Measurements from ENCODE around the gene NKD1.

The NKD1 gene

GRCh38 chr16:50616386-50616785 lies 68.2 kb downstream of the NKD1 start:
- no peak for DNase-seq

- DNase-seq: no peak
These were observed 68.9 kb downstream of the NKD1 start for GRCh38 chr16:50616883-50617645.

GRCh38 chr16:50617646-50618184 lies 69.5 kb downstream of the NKD1 start:
- DNase-seq: no peak

- no peak for DNase-seq
These were observed 70.2 kb downstream of the NKD1 start for GRCh38 chr16:50618238-50618918.

- DNase-seq: no peak
These were observed 71.7 kb downstream of the NKD1 start for GRCh38 chr16:50619702-50620491.

- no peak for DNase-seq
These were observed 72.7 kb downstream of the NKD1 start for GRCh38 chr16:50620646-50621451.

DNA sequence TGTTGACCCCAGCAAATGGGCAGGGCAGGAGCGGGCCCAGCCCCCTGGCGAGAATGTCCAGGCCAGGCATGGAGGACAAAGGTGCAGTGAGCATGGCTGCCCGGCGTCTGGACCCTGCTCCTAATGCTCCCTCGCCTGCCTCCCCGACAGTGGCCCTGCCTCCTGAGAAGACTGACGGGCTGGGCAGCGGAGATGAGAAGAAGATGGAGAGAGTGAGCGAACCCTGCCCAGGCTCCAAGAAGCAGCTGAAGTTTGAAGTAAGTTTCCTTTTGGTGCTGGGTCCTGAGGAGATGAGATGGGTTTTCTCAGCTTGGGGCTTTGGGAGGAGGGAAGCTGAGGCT lies 73.2 kb downstream of the NKD1 start:
- no peak for DNase-seq

DNA sequence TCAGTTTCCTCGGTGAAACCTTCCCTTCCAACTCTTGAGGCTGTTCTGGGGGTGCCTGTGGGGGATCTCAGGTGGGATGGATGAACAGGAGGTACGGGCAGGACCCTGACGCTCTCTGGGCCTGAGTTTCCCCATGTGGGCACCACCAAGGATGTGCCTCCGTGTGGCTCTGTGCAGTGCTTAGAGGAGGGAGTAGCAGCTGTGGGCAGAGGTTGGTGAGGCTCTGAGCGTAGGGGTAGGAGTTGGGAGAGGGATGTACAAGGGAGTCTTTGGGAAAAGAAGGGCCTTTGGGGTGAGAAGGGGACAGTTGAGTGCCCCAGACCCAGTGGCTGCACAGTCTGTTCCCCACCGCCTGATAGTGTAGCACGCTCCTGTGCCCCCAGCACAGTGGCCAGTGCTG lies 73.8 kb downstream of the NKD1 start:
- no peak for DNase-seq

DNA sequence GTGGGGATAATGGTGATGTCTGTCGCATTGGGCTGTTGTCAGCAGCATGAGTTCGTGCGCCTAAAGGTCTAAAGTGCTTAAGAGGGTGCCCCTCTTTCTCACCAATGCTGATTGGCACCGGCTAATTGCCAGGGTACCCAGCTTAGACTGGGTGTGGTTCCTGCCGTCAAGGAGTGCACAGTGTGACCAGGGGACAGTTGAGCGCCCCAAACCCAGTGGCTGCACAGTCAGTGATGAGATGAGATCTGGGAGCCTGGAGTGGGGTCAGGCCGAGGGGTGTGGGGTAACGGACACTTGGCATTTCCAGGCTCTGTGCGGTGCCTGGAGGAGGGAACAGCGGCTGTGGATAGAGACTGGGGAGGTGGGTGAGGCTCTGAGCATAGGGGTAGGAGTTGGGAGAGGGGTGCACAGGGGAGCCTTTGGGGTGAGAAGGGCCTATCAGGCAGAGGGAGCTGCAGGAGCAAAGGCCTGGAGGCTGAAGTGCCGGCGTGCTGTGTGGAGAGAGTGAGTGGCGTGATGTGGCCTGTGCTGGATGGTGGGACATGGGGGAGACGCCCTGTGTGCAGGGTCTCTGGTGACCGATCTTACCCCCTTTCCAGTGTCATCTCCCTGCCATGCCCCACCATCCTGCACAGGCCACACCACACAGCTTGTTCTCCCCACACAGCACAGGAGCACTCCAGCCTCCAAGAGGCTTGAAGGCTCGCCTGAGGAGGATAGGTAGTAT lies 74.6 kb downstream of the NKD1 start:
- DNase-seq: no peak

- no peak for DNase-seq
These were observed 76.3 kb downstream of the NKD1 start for GRCh38 chr16:50624449-50624970.

DNA sequence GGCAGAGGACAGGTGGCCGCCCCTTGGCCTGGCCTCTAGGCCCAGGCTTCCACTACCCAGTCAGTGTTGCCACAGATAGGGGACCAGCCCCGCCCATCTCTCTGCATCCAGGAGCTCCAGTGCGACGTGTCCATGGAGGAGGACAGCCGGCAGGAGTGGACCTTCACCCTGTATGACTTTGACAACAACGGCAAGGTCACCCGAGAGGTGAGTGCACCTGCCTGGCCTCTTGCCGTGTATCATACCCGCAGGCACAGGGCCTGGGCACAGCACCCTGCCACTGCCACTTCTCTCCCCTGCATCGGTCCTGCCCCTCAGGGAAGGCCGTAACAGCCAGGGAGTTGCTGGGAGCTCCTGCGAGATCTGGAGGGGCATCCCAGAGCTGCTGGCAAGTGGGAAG lies 77.2 kb downstream of the NKD1 start:
- DNase-seq: no peak

DNA sequence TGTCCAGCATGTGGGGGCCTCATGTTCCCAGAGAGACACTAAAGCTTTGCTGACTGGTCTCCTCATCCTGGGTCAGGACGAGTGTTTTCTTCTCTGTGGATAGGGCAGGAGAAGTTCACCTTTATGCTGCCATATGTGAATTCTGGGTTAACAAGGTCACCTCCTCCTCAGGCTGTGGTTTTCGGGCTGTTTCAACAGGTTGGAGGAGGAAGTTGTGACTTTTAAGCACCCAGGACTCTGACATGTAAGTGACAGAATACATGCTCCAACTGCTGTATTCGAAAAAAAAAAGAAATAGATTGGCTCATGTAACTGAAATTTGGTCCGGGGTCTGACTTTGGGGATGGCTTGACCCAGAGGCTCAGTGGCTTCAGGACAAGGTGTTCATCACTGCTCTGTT lies 78.7 kb downstream of the NKD1 start:
- DNase-seq: peak in 1 of 2 donors; percentile 5

DNA sequence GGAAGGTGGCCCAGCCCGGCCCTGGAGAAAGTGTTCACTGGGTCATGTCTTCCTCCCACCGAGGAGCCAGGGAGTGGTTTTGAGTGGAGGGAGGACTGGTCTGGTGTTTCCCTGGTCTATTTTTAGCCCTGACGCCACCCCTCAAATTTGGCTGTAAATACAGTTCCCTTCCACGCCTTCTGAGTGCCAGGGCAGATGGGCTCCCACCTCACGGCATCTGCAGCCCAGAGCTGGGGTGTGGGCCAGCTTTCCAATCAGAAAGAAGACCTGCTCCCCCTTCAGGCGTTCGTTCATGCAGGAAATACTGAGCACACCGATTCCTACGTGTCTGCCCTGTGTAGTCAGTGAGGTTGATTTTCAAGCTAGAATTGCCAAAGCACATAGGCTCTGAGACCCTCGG lies 79.2 kb downstream of the NKD1 start:
- peak; percentile 47 to 55 for DNase-seq

- DNase-seq: no peak
These were observed 80.1 kb downstream of the NKD1 start for GRCh38 chr16:50628156-50628802.

GRCh38 chr16:50629334-50629733 lies 81.1 kb downstream of the NKD1 start:
- DNase-seq: no peak

GRCh38 chr16:50630394-50631020 lies 82.3 kb downstream of the NKD1 start:
- DNase-seq: no peak

DNA sequence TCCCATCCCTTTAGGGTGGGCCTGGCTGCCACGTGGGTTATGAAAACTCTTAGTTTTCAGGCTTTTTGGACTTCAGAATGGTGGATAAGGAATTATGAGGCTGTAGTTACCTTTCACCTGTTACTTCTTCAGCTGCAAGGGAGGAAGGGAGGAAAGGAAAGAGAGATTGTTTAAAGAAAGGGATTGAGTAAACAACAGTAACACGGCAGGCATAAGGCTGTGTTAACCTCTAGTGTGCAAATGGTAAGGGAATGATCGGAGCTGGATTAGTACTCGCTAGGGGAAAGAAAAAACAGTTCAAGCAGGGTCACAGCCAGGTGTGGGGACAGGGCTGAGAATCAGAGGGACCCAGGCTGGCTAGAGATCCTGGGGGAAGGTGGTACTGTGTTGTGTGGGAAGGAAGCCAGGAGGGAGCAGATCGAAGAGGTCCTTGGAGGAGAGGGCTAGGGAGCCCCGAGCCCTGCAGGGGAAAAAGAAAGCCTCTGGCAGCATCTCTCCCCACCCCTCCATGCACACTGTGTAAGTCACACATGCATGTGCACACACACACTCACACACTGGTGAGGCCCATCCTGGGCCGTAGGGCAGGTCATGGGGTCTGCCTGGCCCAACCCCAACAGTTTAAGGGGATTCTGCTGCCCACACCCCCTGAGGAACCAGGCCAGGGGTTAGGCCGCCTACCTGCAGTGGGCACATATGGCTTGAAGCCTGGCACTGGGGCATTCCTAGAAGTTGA lies 83.2 kb downstream of the NKD1 start:
- no peak for DNase-seq

DNA sequence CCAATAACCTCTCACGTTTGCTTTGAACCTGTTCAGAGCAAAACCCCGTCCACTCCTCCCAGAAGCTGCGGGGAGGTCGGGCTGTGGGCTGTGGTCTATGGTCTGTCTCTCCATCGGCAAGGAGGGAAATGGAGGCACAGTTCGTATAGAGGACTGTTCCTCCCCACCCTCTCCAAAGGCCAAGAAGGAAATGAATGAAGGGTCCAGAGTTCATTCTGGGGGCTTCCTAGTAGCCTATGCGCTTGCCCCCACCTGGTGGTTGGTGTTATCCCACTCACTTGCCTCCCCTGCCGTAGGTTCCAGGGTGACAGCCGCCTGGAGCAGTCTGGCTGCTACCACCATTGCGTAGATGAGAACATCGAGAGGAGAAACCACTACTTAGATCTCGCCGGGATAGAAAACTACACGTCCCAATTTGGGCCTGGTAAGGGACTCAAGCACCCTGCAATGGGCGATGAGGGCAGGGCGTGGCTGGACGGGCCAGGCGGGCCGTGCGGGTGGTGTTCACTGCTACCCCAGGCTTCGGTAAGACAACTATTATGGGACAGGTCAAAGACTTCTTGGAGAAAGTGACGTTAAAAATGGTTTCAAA lies 83.9 kb downstream of the NKD1 start:
- no peak for DNase-seq

Measured in CD4-positive, alpha-beta T cell treated with Interferon alpha-2 for 1 hour (primary cell).